ENCODE measurements around the gene BPIFB3. TPM values are rescaled to one million over a fixed set of nuclear protein-coding genes. Genes with fewer than 3 reads are reported as not detected.

BPIFB3 gene
- total and polyA plus RNA-seq, 2 of the 13 experiments (the other 11 are each of a cell fraction or from before 2014, with no cell fraction given) = 0.09 TPM; not detected in 1

DNA sequence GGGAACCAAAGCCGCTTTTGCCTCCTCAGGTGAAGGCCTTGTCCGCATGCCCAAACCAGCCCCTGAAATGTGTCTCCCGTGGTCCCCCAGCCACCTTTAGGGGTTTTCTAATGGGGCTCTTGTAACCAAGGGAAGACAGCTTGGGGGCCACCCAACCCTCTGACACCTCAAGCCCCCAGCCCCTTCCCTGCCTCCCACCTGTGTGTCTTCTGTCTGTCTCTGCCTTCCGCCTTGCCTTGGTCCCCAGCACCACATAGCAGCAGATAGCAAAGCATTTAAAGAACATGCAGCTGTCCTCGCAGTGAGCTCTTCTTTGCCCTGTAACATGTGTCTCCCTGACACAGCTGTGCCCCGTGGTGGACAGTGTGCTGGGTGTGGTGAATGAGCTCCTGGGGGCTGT lies 9.6 kb downstream of the BPIFB3 start (continued):
- TF ChIP-seq HOXA9 (CRISPR knock-in tag; IDR thresholded peaks at IDR 0.05; ENCODE audit: borderline replicate concordance) (no peak), E2F1 (CRISPR knock-in tag; IDR thresholded peaks at IDR 0.05) (no peak), ZNF770 (CRISPR knock-in tag; IDR thresholded peaks at IDR 0.05) (no peak), TP53 (CRISPR knock-in tag; conservative IDR thresholded peaks at IDR 0.05) (no peak)

- no peak overlapping the region for H3K4me2 ChIP-seq (ENCODE audit: low read depth, low read length)
- in situ Hi-C loops (cut with HindIII; ENCODE audit: extremely low pct_ligation_motif_present, low pct_unique_long_range_greater_than_20kb) = no loop called here
- H3K9me3 ChIP-seq (ENCODE audit: low read length) = no peaks in the 10 kb centered on the region
- CTCF ChIA-PET (ENCODE audit: low intra/inter-chr PET ratio, low total read pairs) = no interaction called here
- BruUV-seq (replicated peaks) = no TSS peak
- TF ChIP-seq STAT5B (CRISPR knock-in tag; IDR thresholded peaks at IDR 0.05) = no peak
- TF ChIP-seq, protein P1, sequence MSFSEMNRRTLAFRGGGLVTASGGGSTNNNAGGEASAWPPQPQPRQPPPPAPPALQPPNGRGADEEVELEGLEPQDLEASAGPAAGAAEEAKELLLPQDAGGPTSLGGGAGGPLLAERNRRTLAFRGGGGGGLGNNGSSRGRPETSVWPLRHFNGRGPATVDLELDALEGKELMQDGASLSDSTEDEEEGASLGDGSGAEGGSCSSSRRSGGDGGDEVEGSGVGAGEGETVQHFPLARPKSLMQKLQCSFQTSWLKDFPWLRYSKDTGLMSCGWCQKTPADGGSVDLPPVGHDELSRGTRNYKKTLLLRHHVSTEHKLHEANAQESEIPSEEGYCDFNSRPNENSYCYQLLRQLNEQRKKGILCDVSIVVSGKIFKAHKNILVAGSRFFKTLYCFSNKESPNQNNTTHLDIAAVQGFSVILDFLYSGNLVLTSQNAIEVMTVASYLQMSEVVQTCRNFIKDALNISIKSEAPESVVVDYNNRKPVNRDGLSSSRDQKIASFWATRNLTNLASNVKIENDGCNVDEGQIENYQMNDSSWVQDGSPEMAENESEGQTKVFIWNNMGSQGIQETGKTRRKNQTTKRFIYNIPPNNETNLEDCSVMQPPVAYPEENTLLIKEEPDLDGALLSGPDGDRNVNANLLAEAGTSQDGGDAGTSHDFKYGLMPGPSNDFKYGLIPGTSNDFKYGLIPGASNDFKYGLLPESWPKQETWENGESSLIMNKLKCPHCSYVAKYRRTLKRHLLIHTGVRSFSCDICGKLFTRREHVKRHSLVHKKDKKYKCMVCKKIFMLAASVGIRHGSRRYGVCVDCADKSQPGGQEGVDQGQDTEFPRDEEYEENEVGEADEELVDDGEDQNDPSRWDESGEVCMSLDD (CRISPR knock-in tag; IDR thresholded peaks at IDR 0.05; ENCODE audit: borderline replicate concordance) = no peak
- no peak for TF ChIP-seq ISX (CRISPR knock-in tag; conservative IDR thresholded peaks at IDR 0.05)
- no peak for TF ChIP-seq IKZF4 (CRISPR knock-in tag; IDR thresholded peaks at IDR 0.05; ENCODE audit: borderline replicate concordance, low read depth, not compliant biosample characterization)
- no peak for TF ChIP-seq ZSCAN9 (CRISPR knock-in tag; IDR thresholded peaks at IDR 0.05; ENCODE audit: borderline replicate concordance)
- intact Hi-C loops (cut with micrococcal nuclease; ENCODE audit: unreplicated experiment) = no loop called here
- H4K20me1 ChIP-seq (ENCODE audit: insufficient read depth, low read length) = no peaks in the 10 kb centered on the region
- peaks cover 8 to 60% of the 10 kb centered on the region in 2 experiments; a peak in 4 of 5 replicates for H3K27me3 ChIP-seq (ENCODE audit: control insufficient read depth in 1 of 2, insufficient read depth in 2 of 2, low read length in 2 of 2)
- ATAC-seq (no peak), FAIRE-seq (no peak), DNase-seq (ENCODE audit: low spot score) (no peak)
- no peak overlapping the region for H3K9ac ChIP-seq (ENCODE audit: insufficient read depth, low read depth, low read length)
- no peaks in the 10 kb centered on the region for H3K79me2 ChIP-seq (ENCODE audit: insufficient read depth, low read length)
- no peaks in the 10 kb centered on the region for H3K36me3 ChIP-seq (replicated peaks in 1 of 2; ENCODE audit: control insufficient read depth in 1 of 2, insufficient read depth in 2 of 2, low read length in 2 of 2)
- H3K4me3 ChIP-seq (replicated peaks in 1 of 3; ENCODE audit: insufficient read depth in 1 of 3, low read depth in 2 of 3, low read length in 3 of 3) = no peak overlapping the region
- 47% methylated on average over 10 of the region's 11 CpGs for WGBS (ENCODE audit: low lambda C conversion rate)
- no peak overlapping the region for H2AFZ ChIP-seq (ENCODE audit: low read length)
- POLR2A ChIA-PET = no interaction called here
- H3K27ac ChIP-seq (ENCODE audit: extremely low read length, insufficient read depth, low read length) = no peak overlapping the region
- H3K4me1 ChIP-seq (ENCODE audit: insufficient read depth, low read length) = no peaks in the 10 kb centered on the region
These were observed 11.0 kb downstream of the BPIFB3 start for GRCh38 chr20:33064572-33065287.
